ENCODE measurements around the gene CENPV. TPM values are rescaled to one million over a fixed set of nuclear protein-coding genes. Genes with fewer than 3 reads are reported as not detected.

Gene CENPV
- total RNA-seq, 2 donors from 2014 or later: 12.0 to 32.5 TPM

GRCh38 chr17:16354585-16354984 lies 1.3 kb upstream of the CENPV start:
- no peak for ATAC-seq (ENCODE audit: insufficient number of reproducible peaks, low FRiP score, low read depth)
- no peak overlapping the region for H3K4me3 ChIP-seq
- H3K9me3 ChIP-seq: no peaks in the 10 kb centered on the region
- peaks cover 3 to 12% of the 10 kb centered on the region in 2 donors for H3K4me1 ChIP-seq (ENCODE audit: control insufficient read depth in 1 of 2, low read depth in 2 of 2)
- no peak overlapping the region for H3K27ac ChIP-seq
- H3K36me3 ChIP-seq: no peaks in the 10 kb centered on the region
- no peaks in the 10 kb centered on the region for H3K27me3 ChIP-seq (replicated peaks; ENCODE audit: insufficient read depth)
- no peak for TF ChIP-seq CTCF (IDR thresholded peaks at IDR 0.05)
- no peak for DNase-seq (ENCODE audit: low spot score)

- no peak for DNase-seq (ENCODE audit: low spot score)
- Histone ChIP-seq H3K4me1 (ENCODE audit: control insufficient read depth in 1 of 2, low read depth in 2 of 2) (peaks cover 3 to 12% of the 10 kb centered on the region in 2 donors), H3K27me3 (replicated peaks; ENCODE audit: insufficient read depth) (no peaks in the 10 kb centered on the region), H3K9me3 (no peaks in the 10 kb centered on the region), H3K4me3 (peak overlapping the region; percentile 96), H3K27ac (no peak overlapping the region), H3K36me3 (peaks cover 4% of the 10 kb centered on the region)
- no peak for TF ChIP-seq CTCF (IDR thresholded peaks at IDR 0.05)
- no peak for ATAC-seq (ENCODE audit: insufficient number of reproducible peaks, low FRiP score, low read depth)
These were observed 477 bp downstream of the CENPV start for GRCh38 chr17:16352667-16353316.

GRCh38 chr17:16352303-16352666 lies 984 bp downstream of the CENPV start:
- ATAC-seq (ENCODE audit: insufficient number of reproducible peaks, low FRiP score, low read depth): no peak
- no peak for DNase-seq (ENCODE audit: low spot score)
- H3K27ac ChIP-seq: no peak overlapping the region

GRCh38 chr17:16351831-16352230 lies 1.4 kb downstream of the CENPV start:
- Histone ChIP-seq H3K36me3 (peaks cover 4% of the 10 kb centered on the region), H3K9me3 (no peaks in the 10 kb centered on the region), H3K27ac (no peak overlapping the region), H3K4me3 (peak overlapping the region; percentile 96), H3K4me1 (ENCODE audit: control insufficient read depth in 1 of 2, low read depth in 2 of 2) (peaks cover 3 to 12% of the 10 kb centered on the region in 2 donors), H3K27me3 (replicated peaks; ENCODE audit: insufficient read depth) (no peaks in the 10 kb centered on the region)
- DNase-seq (ENCODE audit: low spot score) (no peak), ATAC-seq (ENCODE audit: insufficient number of reproducible peaks, low FRiP score, low read depth) (no peak)
- TF ChIP-seq CTCF (IDR thresholded peaks at IDR 0.05): no peak

More at GRCh38 chr17:16352303-16352666, 984 bp downstream of the CENPV start:
- no peak for TF ChIP-seq CTCF (IDR thresholded peaks at IDR 0.05)
- H3K27me3 ChIP-seq (replicated peaks; ENCODE audit: insufficient read depth): no peaks in the 10 kb centered on the region
- peak overlapping the region; percentile 96 for H3K4me3 ChIP-seq
- no peaks in the 10 kb centered on the region for H3K9me3 ChIP-seq
- peaks cover 3 to 12% of the 10 kb centered on the region in 2 donors for H3K4me1 ChIP-seq (ENCODE audit: control insufficient read depth in 1 of 2, low read depth in 2 of 2)
- H3K36me3 ChIP-seq: peaks cover 4% of the 10 kb centered on the region

- Histone ChIP-seq H3K27me3 (replicated peaks; ENCODE audit: insufficient read depth) (no peaks in the 10 kb centered on the region), H3K36me3 (peaks cover 4% of the 10 kb centered on the region), H3K27ac (no peak overlapping the region), H3K9me3 (no peaks in the 10 kb centered on the region), H3K4me3 (no peak overlapping the region), H3K4me1 (ENCODE audit: control insufficient read depth in 1 of 2, low read depth in 2 of 2) (peaks cover 3 to 12% of the 10 kb centered on the region in 2 donors)
- ATAC-seq (ENCODE audit: insufficient number of reproducible peaks, low FRiP score, low read depth) (no peak), DNase-seq (ENCODE audit: low spot score) (no peak)
- no peak for TF ChIP-seq CTCF (IDR thresholded peaks at IDR 0.05)
These were observed 3.8 kb downstream of the CENPV start for GRCh38 chr17:16349431-16349830.
